22Rv1 (cell line): ENCODE results near the gene CACNB2.
"Not testable (repeated sequence)": the region's sequence is repeated elsewhere in the genome, so short reads cannot be mapped to it uniquely, and the experiment has no call there.

ENCODE experiments used
- H3K27ac ChIP-seq: fragments of 450-650 bp; 2 replicates; pipeline ENCODE4 v1.5.1; 2017
- ZFX ChIP-seq: fragments of 450-650 bp; IDR thresholded peaks from 2 replicates; pipeline ENCODE4 v1.6.1; 2017; ENCODE audit warnings: antibody characterized with exemption, borderline replicate concordance
- TF ChIP-seq, protein P1 (sequence below): fragments of 450-650 bp; IDR thresholded peaks from 2 replicates; pipeline ENCODE4 v1.5.1; 2017; ENCODE audit warnings: mild to moderate bottlenecking

CACNB2 gene

DNA sequence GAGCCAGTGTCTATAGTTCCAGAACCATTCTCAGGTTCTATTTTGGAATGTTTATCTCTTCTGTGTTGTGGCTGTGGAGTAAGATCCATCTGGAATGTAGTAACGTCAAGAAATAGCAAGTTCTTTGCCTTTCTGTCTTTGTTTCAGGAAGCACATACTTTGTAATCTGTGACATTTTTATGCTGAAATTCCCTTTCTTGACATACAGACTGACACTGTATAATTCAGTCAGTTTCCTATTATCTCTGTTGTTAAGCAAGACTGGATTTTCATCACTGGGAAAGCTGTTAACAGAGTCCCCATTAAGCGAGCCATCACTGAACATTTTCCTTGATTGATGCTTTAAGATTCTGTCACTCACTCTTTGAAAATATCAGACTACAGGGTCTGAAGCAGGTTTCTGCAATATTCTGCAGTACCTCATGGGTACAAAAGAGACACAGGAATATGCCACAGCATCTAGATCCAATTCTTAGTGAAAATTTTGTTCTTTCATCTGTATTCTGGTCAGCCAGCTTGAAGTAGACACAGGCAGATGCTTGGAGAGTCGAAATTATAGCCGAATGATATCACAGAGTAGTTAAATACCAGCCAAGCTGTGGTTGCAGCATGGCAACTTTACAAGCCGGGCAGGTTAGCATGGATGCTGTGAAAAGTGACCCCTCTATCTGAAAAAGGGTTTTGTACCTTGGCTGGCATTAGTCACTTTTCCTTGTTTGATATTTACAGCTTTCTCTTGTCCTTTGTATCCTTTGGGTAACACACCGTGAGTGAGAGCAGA lies 62.6 kb downstream of the CACNB2 start:
- TF ChIP-seq, protein P1, sequence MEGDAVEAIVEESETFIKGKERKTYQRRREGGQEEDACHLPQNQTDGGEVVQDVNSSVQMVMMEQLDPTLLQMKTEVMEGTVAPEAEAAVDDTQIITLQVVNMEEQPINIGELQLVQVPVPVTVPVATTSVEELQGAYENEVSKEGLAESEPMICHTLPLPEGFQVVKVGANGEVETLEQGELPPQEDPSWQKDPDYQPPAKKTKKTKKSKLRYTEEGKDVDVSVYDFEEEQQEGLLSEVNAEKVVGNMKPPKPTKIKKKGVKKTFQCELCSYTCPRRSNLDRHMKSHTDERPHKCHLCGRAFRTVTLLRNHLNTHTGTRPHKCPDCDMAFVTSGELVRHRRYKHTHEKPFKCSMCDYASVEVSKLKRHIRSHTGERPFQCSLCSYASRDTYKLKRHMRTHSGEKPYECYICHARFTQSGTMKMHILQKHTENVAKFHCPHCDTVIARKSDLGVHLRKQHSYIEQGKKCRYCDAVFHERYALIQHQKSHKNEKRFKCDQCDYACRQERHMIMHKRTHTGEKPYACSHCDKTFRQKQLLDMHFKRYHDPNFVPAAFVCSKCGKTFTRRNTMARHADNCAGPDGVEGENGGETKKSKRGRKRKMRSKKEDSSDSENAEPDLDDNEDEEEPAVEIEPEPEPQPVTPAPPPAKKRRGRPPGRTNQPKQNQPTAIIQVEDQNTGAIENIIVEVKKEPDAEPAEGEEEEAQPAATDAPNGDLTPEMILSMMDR: no peak
- TF ChIP-seq ZFX: no peak

DNA sequence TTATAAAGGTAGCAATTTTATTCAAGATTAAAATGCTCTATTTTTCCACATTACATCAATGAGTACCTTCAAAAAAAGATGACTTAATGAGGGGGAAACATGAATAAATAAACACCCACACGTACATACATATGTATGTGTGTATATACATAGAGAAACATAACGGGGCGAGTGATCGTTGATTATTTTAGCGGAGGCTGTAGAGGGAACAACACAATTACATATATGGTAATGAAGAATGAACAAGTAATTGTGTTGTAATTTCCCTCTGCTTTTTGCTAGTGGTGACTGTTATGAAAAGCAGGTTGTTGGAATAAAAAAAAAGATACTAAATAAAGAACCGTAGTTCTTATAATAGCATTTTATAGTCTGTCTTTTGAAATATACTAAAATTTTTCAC lies 63.2 kb downstream of the CACNB2 start:
- TF ChIP-seq ZFX: no peak
- TF ChIP-seq, protein P1: no peak
- H3K27ac ChIP-seq: no peak overlapping the region

More for the DNA sequence above, 62.6 kb downstream of the CACNB2 start:
- no peak overlapping the region for H3K27ac ChIP-seq

DNA sequence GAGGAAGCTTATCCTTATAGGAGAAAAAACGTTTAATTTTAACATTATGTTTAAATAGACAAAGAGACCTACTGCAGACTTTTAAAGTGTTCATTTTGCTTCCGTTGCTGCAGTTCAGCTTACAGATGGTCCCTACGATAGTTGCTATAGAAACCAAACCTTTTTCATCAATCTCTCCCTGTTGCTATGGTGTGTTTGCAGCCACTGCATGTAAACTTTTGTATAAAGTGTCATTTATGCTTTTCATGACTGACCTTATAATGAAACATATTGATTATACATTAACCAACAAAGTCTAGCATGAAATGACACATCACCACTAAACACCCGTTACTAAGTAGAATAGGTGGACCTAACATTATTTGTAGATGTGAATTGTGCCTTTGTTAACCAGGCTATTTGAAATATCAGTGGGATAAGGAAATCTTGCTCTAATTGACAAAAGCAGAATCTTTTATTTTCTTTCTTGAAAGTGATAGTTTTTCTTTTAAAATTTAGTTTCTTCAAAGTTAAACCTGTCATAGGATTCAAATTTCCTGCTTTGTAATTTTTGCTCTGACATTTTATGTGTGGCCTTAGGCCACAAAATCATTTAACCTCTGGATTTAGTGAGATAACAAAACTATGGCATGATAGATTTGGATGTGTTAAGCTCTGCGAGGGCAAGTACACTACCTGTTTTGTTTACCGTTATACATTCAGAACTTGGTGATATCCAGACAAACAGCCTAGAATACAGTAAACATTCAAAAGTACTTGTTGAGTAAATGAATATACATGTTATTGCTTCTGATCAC lies 64.0 kb downstream of the CACNB2 start:
- no peak overlapping the region for H3K27ac ChIP-seq
- TF ChIP-seq, protein P1: no peak
- TF ChIP-seq ZFX: no peak

DNA sequence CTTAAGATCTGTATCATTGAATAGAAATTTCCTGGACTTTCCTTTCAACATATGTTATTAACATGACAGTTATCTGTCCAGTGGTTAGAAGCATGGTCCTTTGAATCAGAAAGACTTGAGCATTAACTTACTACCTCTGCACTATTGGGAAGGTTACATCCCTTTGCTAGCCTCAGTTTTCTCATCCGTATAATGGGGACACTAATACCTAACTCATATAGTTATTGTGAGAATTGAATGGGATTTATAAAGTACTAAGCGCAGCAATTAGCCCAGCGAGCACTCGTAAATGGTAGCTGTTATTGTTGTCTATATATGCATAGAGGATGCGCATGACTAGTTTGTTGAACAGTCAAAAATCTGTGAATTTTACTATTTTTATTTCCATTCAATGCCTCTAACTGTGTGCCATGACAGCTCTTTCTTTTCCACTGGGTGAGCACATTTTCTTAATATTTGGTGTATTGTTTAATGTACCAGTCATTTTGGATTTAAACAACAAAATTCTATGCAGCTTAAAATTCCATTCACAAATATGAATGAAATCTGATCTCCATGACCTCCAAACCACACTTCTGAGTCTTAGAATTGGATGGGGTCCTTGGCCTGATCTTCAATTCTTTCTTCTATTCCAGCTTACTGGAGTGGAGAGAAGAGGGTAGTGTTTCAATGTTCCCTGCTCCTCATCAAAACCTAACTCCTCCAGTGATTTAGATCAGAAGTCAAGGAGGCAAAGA lies 65.0 kb downstream of the CACNB2 start:
- H3K27ac ChIP-seq: no peak overlapping the region
- no peak for TF ChIP-seq ZFX
- TF ChIP-seq, protein P1: no peak

DNA sequence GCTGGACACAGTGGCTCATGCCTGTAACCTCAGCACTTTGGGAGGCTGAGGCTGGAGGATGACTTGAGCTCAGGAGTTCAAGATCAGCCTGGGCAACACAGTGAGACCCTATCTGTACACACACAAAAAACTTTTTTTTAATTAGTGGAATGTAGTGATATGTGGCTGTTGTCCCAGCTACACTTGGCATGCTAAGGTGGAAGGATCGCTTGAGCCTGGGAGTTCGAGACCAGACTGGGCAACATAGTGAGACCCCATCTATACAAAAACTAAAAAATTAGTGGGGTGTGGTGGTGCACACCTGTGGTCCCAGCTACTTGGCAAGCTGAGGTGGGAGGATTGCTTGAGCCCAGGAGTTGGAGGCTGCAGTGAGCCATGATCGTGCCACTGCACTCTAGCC lies 68.0 kb downstream of the CACNB2 start:
- not testable (repeated sequence) for H3K27ac ChIP-seq

DNA sequence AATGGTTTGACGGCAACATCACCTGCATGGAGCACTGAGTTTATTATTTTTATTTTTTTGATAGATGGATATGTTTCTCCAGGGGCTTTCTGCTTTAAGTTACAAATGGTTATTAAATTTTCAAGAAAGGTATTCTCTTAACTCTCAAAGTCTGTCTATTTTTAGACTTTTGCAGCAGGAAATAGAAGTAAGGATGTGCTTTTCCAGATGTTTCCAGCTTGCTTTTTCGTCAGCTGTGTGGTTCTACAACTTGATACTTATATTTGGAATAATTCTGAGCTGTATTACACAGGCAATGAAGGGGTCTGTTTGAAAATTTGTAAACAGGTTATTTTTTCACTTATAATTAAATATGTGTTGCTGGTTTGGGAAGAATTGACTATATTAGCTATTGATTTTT lies 69.0 kb downstream of the CACNB2 start:
- TF ChIP-seq, protein P1: no peak
- no peak for TF ChIP-seq ZFX
- H3K27ac ChIP-seq: no peak overlapping the region

DNA sequence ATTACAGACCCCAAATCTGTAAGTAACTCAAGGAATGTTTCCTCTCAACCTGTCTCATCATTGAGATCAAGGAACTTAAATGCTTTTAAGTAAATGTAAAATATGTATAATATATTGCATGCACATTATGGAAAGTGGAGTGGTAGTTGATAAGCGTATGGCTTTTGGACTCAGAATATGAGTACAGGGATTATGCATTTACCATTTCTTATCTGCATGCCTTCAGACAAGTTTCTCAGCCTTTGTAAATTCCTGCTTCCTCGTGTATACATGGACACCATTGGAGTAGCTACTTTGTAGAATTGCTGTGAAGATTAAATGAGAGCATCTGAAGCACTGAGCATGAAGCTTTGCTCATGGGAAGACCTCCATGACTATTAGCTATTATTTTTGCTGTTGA lies 70.5 kb downstream of the CACNB2 start:
- TF ChIP-seq, protein P1: no peak
- no peak for TF ChIP-seq ZFX
- no peak overlapping the region for H3K27ac ChIP-seq
